Neural progenitor cell (in vitro differentiated cells): ENCODE data around the gene TBX6.

Source experiments
- EZH2 ChIP-seq: fragments of 200-600 bp; sonication (generic); IDR thresholded peaks from 2 replicates; pipeline ENCODE4 v1.6.1; 2017; ENCODE audit warnings: antibody characterized with exemption, mild to moderate bottlenecking, moderate library complexity
- EZH2phosphoT487 ChIP-seq: fragments of 200-600 bp; sonication (generic); IDR thresholded peaks from 2 replicates; pipeline ENCODE4 v1.6.1; 2017; ENCODE audit warnings: antibody characterized with exemption
- TF ChIP-seq, protein P1 (sequence below): fragments of 200-600 bp; sonication (generic); IDR thresholded peaks from 2 replicates; pipeline ENCODE4 v1.5.1; 2017; ENCODE audit warnings: antibody characterized with exemption, mild to moderate bottlenecking

DNA sequence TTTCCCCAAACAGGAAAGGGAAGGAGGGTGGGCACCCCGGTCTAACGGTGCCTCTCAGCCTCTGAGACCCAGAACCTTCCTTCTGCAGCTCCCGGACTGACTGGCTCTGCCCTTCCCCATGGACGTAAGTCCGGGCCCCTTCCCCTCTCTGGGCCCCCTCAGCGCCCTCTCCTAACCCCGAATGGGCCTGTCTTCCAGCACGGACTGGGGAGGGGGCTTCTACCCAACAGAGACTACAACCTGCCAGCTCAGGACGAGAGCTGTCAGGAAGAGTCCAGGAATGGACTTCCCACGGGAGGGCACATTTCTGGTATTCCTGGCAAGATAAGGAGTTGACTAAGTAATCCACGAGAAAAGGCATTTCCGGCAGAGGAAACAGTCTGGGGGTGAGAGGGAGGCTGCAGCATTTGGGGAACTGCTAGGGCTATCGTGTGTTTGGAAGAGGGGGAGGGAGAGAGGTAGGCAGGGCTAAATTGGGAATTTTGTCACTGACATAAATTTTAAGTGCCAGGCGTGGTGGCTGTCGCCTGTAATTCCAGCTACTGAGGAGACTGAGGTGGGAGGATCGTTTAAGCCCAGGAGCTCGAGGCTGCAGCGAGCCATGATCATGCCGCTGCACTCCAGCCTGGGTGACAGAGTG, 38.2 kb downstream of the TBX6 start:
- TF ChIP-seq, protein P1, sequence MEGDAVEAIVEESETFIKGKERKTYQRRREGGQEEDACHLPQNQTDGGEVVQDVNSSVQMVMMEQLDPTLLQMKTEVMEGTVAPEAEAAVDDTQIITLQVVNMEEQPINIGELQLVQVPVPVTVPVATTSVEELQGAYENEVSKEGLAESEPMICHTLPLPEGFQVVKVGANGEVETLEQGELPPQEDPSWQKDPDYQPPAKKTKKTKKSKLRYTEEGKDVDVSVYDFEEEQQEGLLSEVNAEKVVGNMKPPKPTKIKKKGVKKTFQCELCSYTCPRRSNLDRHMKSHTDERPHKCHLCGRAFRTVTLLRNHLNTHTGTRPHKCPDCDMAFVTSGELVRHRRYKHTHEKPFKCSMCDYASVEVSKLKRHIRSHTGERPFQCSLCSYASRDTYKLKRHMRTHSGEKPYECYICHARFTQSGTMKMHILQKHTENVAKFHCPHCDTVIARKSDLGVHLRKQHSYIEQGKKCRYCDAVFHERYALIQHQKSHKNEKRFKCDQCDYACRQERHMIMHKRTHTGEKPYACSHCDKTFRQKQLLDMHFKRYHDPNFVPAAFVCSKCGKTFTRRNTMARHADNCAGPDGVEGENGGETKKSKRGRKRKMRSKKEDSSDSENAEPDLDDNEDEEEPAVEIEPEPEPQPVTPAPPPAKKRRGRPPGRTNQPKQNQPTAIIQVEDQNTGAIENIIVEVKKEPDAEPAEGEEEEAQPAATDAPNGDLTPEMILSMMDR: no peak
- no peak for TF ChIP-seq EZH2
- TF ChIP-seq EZH2phosphoT487: no peak
